Measurements from ENCODE around the gene HENMT1. TPM values are rescaled to one million over a fixed set of nuclear protein-coding genes. Genes with fewer than 3 reads are reported as not detected.
"Not testable (repeated sequence)": the region's sequence is repeated elsewhere in the genome, so short reads cannot be mapped to it uniquely, and the experiment has no call there.

HENMT1 gene
- total and polyA plus RNA-seq, 3 experiments from 2014 or later, result 29.6 to 55.2 (median 31.3) TPM

- H3K9me3 Mint-ChIP-seq; POLR2A ChIA-PET; H3K27ac ChIP-seq (ENCODE audit: low read depth, low read length); H3K36me3 Mint-ChIP-seq; H3K27me3 Mint-ChIP-seq; H3K9me3 ChIP-seq (ENCODE audit: low read length); H3K4me1 ChIP-seq (ENCODE audit: insufficient read depth, low read length); H3K27me3 ChIP-seq (ENCODE audit: insufficient read depth, low read length, poor library complexity, severe bottlenecking); H3K4me3 Mint-ChIP-seq; DNase-seq; H3K27ac Mint-ChIP-seq; H3K4me3 ChIP-seq (ENCODE audit: low read length); H3K36me3 ChIP-seq (ENCODE audit: insufficient read depth, low read length): not testable (repeated sequence)
- peaks cover 11 to 22% (median 19%) of the 10 kb centered on the region in 3 donors for H3K4me1 Mint-ChIP-seq
- CTCF ChIA-PET, result interaction anchor here (3.6 kb wide), 1 partner anchor 25 kb away, joined by 14 read pairs; the partner anchor contains the start of gene PRPF38B
Observed at GRCh38 chr1:108667422-108667821, 6.5 kb upstream of the HENMT1 start.

- H3K27ac Mint-ChIP-seq, result peak overlapping the region in 2 of 8 donors; percentile 33 to 60
- DNase-seq, result no peak
- POLR2A ChIA-PET, result no interaction called here
- Histone ChIP-seq H3K27me3 (ENCODE audit: insufficient read depth, low read length, poor library complexity, severe bottlenecking) (no peaks in the 10 kb centered on the region), H3K9me3 (ENCODE audit: low read length) (no peaks in the 10 kb centered on the region), H3K27ac (ENCODE audit: low read depth, low read length) (no peak overlapping the region), H3K4me1 (ENCODE audit: insufficient read depth, low read length) (peaks cover 16% of the 10 kb centered on the region), H3K36me3 (ENCODE audit: insufficient read depth, low read length) (no peaks in the 10 kb centered on the region), H3K4me3 (ENCODE audit: low read length) (no peak overlapping the region)
- H3K4me3 Mint-ChIP-seq, result no peak overlapping the region
- H3K36me3 Mint-ChIP-seq, result peaks cover 0 to 4% (median 3%) of the 10 kb centered on the region in 3 donors
- CTCF ChIA-PET, result interaction anchor here (1.0 kb wide), 1 partner anchor 21 kb away, joined by 3 read pairs; no protein-coding TSS in a partner anchor
- H3K9me3 Mint-ChIP-seq, result no peaks in the 10 kb centered on the region
- H3K27me3 Mint-ChIP-seq, result no peaks in the 10 kb centered on the region
- H3K4me1 Mint-ChIP-seq, result peaks cover 14 to 33% (median 22%) of the 10 kb centered on the region in 3 donors
Observed at GRCh38 chr1:108665771-108666170, 4.9 kb upstream of the HENMT1 start.

- Histone ChIP-seq H3K4me3 (ENCODE audit: low read length) (no peak overlapping the region), H3K36me3 (ENCODE audit: insufficient read depth, low read length) (no peaks in the 10 kb centered on the region), H3K27ac (ENCODE audit: low read depth, low read length) (no peak overlapping the region), H3K4me1 (ENCODE audit: insufficient read depth, low read length) (peaks cover 16% of the 10 kb centered on the region), H3K27me3 (ENCODE audit: insufficient read depth, low read length, poor library complexity, severe bottlenecking) (no peaks in the 10 kb centered on the region), H3K9me3 (ENCODE audit: low read length) (no peaks in the 10 kb centered on the region)
- no peak for DNase-seq
- H3K27me3 Mint-ChIP-seq, result no peaks in the 10 kb centered on the region
- CTCF ChIA-PET, result interaction anchor here (1.0 kb wide), 1 partner anchor 20 kb away, joined by 3 read pairs; no protein-coding TSS in a partner anchor
- POLR2A ChIA-PET, result no interaction called here
- peaks cover 18 to 38% (median 26%) of the 10 kb centered on the region in 3 donors for H3K4me1 Mint-ChIP-seq
- peak overlapping the region in 3 of 8 donors; percentile 8 to 69 (median 9) for H3K27ac Mint-ChIP-seq
- H3K4me3 Mint-ChIP-seq, result no peak overlapping the region
- H3K9me3 Mint-ChIP-seq, result no peaks in the 10 kb centered on the region
- peaks cover 0 to 4% (median 3%) of the 10 kb centered on the region in 3 donors for H3K36me3 Mint-ChIP-seq
Observed at GRCh38 chr1:108665067-108665466, 4.2 kb upstream of the HENMT1 start.

GRCh38 chr1:108664481-108664880 lies 3.6 kb upstream of the HENMT1 start:
- H3K27me3 Mint-ChIP-seq, result no peaks in the 10 kb centered on the region
- peak overlapping the region in 6 of 8 donors; percentile 6 to 69 (median 45) for H3K27ac Mint-ChIP-seq
- Histone ChIP-seq H3K36me3 (ENCODE audit: insufficient read depth, low read length) (no peaks in the 10 kb centered on the region), H3K27ac (ENCODE audit: low read depth, low read length) (no peak overlapping the region), H3K9me3 (ENCODE audit: low read length) (no peaks in the 10 kb centered on the region), H3K4me1 (ENCODE audit: insufficient read depth, low read length) (peaks cover 16% of the 10 kb centered on the region), H3K4me3 (ENCODE audit: low read length) (no peak overlapping the region), H3K27me3 (ENCODE audit: insufficient read depth, low read length, poor library complexity, severe bottlenecking) (no peaks in the 10 kb centered on the region)
- no peaks in the 10 kb centered on the region for H3K9me3 Mint-ChIP-seq
- H3K36me3 Mint-ChIP-seq, result peaks cover 0 to 4% (median 4%) of the 10 kb centered on the region in 3 donors
- CTCF ChIA-PET, result interaction anchor here (1.1 kb wide), 1 partner anchor 20 kb away, joined by 3 read pairs; no protein-coding TSS in a partner anchor
- peaks cover 22 to 43% (median 32%) of the 10 kb centered on the region in 3 donors for H3K4me1 Mint-ChIP-seq
- no peak for DNase-seq
- H3K4me3 Mint-ChIP-seq, result peak overlapping the region in 1 of 7 donors; percentile 20
- POLR2A ChIA-PET, result interaction anchor here (5.9 kb wide), 1 partner anchor 19 kb away, joined by 224 read pairs; no protein-coding TSS in a partner anchor

GRCh38 chr1:108663074-108663473 lies 2.2 kb upstream of the HENMT1 start:
- peaks cover 27 to 47% (median 41%) of the 10 kb centered on the region in 3 donors for H3K4me1 Mint-ChIP-seq
- H3K4me3 ChIP-seq (ENCODE audit: low read length), result no peak overlapping the region
- ChIA-PET CTCF (interaction anchor here (1.1 to 4.4 kb wide), 2 partner anchors 19 to 29 kb away, joined by 3 to 34 read pairs; partner anchors contain the start of gene PRPF38B), POLR2A (interaction anchor here (4.3 to 5.9 kb wide), 2 partner anchors 17 to 29 kb away, joined by 118 to 224 read pairs; partner anchors contain the start of gene PRPF38B)
- no peaks in the 10 kb centered on the region for H3K9me3 Mint-ChIP-seq
- H3K36me3 Mint-ChIP-seq, result peaks cover 0 to 7% (median 4%) of the 10 kb centered on the region in 3 donors
- no peaks in the 10 kb centered on the region for H3K27me3 Mint-ChIP-seq
- H3K4me3 Mint-ChIP-seq, result peak overlapping the region in 6 of 7 donors; percentile 21 to 89 (median 56)
- peak overlapping the region in 7 of 8 donors; percentile 58 to 100 (median 98) for H3K27ac Mint-ChIP-seq
- H3K27me3 ChIP-seq (ENCODE audit: insufficient read depth, low read length, poor library complexity, severe bottlenecking), result no peaks in the 10 kb centered on the region
- H3K36me3 ChIP-seq (ENCODE audit: insufficient read depth, low read length), result no peaks in the 10 kb centered on the region
- peaks cover 16% of the 10 kb centered on the region for H3K4me1 ChIP-seq (ENCODE audit: insufficient read depth, low read length)
- H3K27ac ChIP-seq (ENCODE audit: low read depth, low read length), result no peak overlapping the region
- no peak for DNase-seq
- H3K9me3 ChIP-seq (ENCODE audit: low read length), result no peaks in the 10 kb centered on the region

- CTCF ChIA-PET, result interaction anchor here (1.4 kb wide), 1 partner anchor 11 kb away, joined by 3 read pairs; no protein-coding TSS in a partner anchor
Observed at GRCh38 chr1:108657356-108658080, 3.4 kb downstream of the HENMT1 start.

GRCh38 chr1:108653431-108654105 lies 7.3 kb downstream of the HENMT1 start:
- POLR2A ChIA-PET, result no interaction called here
- H3K4me3 Mint-ChIP-seq, result peak overlapping the region in 2 of 7 donors; percentile 27 to 32
- Histone ChIP-seq H3K36me3 (ENCODE audit: insufficient read depth, low read length) (peaks cover 10% of the 10 kb centered on the region), H3K9me3 (ENCODE audit: low read length) (no peaks in the 10 kb centered on the region), H3K27ac (ENCODE audit: low read depth, low read length) (no peak overlapping the region), H3K4me1 (ENCODE audit: insufficient read depth, low read length) (no peaks in the 10 kb centered on the region), H3K4me3 (ENCODE audit: low read length) (no peak overlapping the region), H3K27me3 (ENCODE audit: insufficient read depth, low read length, poor library complexity, severe bottlenecking) (no peaks in the 10 kb centered on the region)
- H3K36me3 Mint-ChIP-seq, result peaks cover 32 to 79% (median 34%) of the 10 kb centered on the region in 3 donors
- H3K9me3 Mint-ChIP-seq, result peaks cover 0 to 3% (median 2%) of the 10 kb centered on the region in 5 donors
- peaks cover 27 to 48% (median 36%) of the 10 kb centered on the region in 3 donors for H3K4me1 Mint-ChIP-seq
- no peaks in the 10 kb centered on the region for H3K27me3 Mint-ChIP-seq
- DNase-seq, result peak in 1 of 5 donors; percentile 22
- CTCF ChIA-PET, result no interaction called here
- peak overlapping the region; percentile 8 to 92 (median 66) for H3K27ac Mint-ChIP-seq

More at GRCh38 chr1:108657356-108658080, 3.4 kb downstream of the HENMT1 start:
- H3K9me3 Mint-ChIP-seq, result peaks cover 0 to 3% (median 0%) of the 10 kb centered on the region in 5 donors
- H3K27me3 ChIP-seq (ENCODE audit: insufficient read depth, low read length, poor library complexity, severe bottlenecking), result no peaks in the 10 kb centered on the region
- H3K36me3 ChIP-seq (ENCODE audit: insufficient read depth, low read length), result no peaks in the 10 kb centered on the region
- no peaks in the 10 kb centered on the region for H3K9me3 ChIP-seq (ENCODE audit: low read length)
- H3K27ac Mint-ChIP-seq, result peak overlapping the region in 7 of 8 donors; percentile 21 to 76 (median 62)
- H3K27me3 Mint-ChIP-seq, result no peaks in the 10 kb centered on the region
- H3K4me3 Mint-ChIP-seq, result no peak overlapping the region
- DNase-seq, result no peak
- peaks cover 12% of the 10 kb centered on the region for H3K4me1 ChIP-seq (ENCODE audit: insufficient read depth, low read length)
- POLR2A ChIA-PET, result no interaction called here
- no peak overlapping the region for H3K27ac ChIP-seq (ENCODE audit: low read depth, low read length)
- H3K4me3 ChIP-seq (ENCODE audit: low read length), result no peak overlapping the region
- peaks cover 41 to 76% (median 55%) of the 10 kb centered on the region in 3 donors for H3K4me1 Mint-ChIP-seq
- peaks cover 0 to 46% (median 13%) of the 10 kb centered on the region in 3 donors for H3K36me3 Mint-ChIP-seq
